ENCODE measurements around the gene DENND1B. TPM values are rescaled to one million over a fixed set of nuclear protein-coding genes. Genes with fewer than 3 reads are reported as not detected.

The DENND1B gene
- total RNA-seq, 4 donors from 2014 or later: 3.3 to 21.7 (median 8.9) TPM

GRCh38 chr1:197750366-197750765 lies 24.9 kb downstream of the DENND1B start:
- Histone ChIP-seq H3K9me3 (no peaks in the 10 kb centered on the region), H3K4me1 (no peaks in the 10 kb centered on the region), H3K4me3 (no peak overlapping the region), H3K27me3 (no peaks in the 10 kb centered on the region), H3K36me3 (no peaks in the 10 kb centered on the region), H3K27ac (no peak overlapping the region)
- ATAC-seq (no peak), DNase-seq (no peak)
- intact Hi-C loops (cut with DNase I; ENCODE audit: low total_unique reads): no loop called here
- TF ChIP-seq POLR2A (IDR thresholded peaks at IDR 0.05): no peak
- TF ChIP-seq, protein P1, sequence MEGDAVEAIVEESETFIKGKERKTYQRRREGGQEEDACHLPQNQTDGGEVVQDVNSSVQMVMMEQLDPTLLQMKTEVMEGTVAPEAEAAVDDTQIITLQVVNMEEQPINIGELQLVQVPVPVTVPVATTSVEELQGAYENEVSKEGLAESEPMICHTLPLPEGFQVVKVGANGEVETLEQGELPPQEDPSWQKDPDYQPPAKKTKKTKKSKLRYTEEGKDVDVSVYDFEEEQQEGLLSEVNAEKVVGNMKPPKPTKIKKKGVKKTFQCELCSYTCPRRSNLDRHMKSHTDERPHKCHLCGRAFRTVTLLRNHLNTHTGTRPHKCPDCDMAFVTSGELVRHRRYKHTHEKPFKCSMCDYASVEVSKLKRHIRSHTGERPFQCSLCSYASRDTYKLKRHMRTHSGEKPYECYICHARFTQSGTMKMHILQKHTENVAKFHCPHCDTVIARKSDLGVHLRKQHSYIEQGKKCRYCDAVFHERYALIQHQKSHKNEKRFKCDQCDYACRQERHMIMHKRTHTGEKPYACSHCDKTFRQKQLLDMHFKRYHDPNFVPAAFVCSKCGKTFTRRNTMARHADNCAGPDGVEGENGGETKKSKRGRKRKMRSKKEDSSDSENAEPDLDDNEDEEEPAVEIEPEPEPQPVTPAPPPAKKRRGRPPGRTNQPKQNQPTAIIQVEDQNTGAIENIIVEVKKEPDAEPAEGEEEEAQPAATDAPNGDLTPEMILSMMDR (IDR thresholded peaks at IDR 0.05 in 4 of 5, conservative IDR thresholded peaks at IDR 0.05 in 1 of 5): no peak
- in situ Hi-C loops (cut with MboI; ENCODE audit: low sequenced_read_pairs in 4 of 4): no loop called here

- Histone ChIP-seq H3K4me1 (no peaks in the 10 kb centered on the region), H3K27me3 (no peaks in the 10 kb centered on the region), H3K4me3 (no peak overlapping the region), H3K9me3 (no peaks in the 10 kb centered on the region), H3K36me3 (no peaks in the 10 kb centered on the region), H3K27ac (no peak overlapping the region)
- ATAC-seq (no peak), DNase-seq (no peak)
- in situ Hi-C loops (cut with MboI; ENCODE audit: low sequenced_read_pairs in 4 of 4): no loop called here
- intact Hi-C loops (cut with DNase I; ENCODE audit: low total_unique reads): no loop called here
- no peak for TF ChIP-seq POLR2A (IDR thresholded peaks at IDR 0.05)
- TF ChIP-seq, protein P1 (IDR thresholded peaks at IDR 0.05 in 4 of 5, conservative IDR thresholded peaks at IDR 0.05 in 1 of 5): no peak
Observed at GRCh38 chr1:197745911-197746310, 29.4 kb downstream of the DENND1B start.

DNA sequence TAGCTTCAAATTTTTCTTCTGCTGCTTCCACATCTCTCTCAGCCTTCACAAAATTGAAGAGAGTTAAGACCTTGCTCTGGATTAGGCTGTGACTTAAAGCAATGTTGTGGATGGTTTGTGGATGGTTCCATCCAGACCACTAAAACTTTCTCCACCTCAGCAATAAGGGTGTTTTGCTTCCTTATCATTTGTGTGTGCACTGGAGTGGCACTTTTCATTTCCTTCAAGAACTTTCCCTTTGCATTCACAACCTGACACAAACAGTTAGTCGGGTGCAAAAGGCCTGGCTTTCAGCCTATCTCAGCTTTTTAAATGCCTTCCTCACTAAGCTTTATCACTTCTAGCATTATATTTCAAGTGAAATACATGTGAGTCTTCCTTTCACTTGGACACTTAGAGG lies 30.3 kb downstream of the DENND1B start:
- TF ChIP-seq, protein P1 (IDR thresholded peaks at IDR 0.05 in 4 of 5, conservative IDR thresholded peaks at IDR 0.05 in 1 of 5): no peak
- no peak for TF ChIP-seq POLR2A (IDR thresholded peaks at IDR 0.05)
- intact Hi-C loops (cut with DNase I; ENCODE audit: low total_unique reads) (no loop called here), in situ Hi-C loops (cut with MboI; ENCODE audit: low sequenced_read_pairs in 4 of 4) (no loop called here)
- Histone ChIP-seq H3K4me3 (no peak overlapping the region), H3K27ac (no peak overlapping the region), H3K36me3 (no peaks in the 10 kb centered on the region), H3K9me3 (no peaks in the 10 kb centered on the region), H3K27me3 (no peaks in the 10 kb centered on the region), H3K4me1 (peaks cover 0 to 3% of the 10 kb centered on the region in 2 donors)
- DNase-seq (no peak), ATAC-seq (no peak)

DNA sequence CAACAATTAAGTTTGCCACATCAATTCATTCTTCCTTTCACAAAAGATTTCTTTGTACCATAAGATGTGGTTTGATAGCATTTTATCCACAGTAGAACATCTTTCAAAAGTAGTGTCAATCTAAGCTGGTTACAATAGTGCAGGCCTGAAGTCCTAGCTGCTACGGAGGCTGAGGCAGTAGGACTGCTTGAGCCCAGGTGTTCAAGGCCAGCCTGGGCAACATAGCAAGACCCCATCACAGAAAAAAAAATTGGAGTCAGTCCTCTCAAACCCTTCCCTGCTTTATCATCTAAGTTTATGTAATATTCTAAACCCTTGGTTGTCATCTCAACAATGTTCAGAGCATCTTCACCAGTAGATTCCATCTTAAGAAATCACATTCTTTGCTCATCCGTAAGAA lies 31.7 kb downstream of the DENND1B start:
- Histone ChIP-seq H3K36me3 (no peaks in the 10 kb centered on the region), H3K27me3 (no peaks in the 10 kb centered on the region), H3K4me3 (no peak overlapping the region), H3K4me1 (peaks cover 5 to 10% of the 10 kb centered on the region in 2 donors), H3K9me3 (no peaks in the 10 kb centered on the region), H3K27ac (no peak overlapping the region)
- intact Hi-C loops (cut with DNase I; ENCODE audit: low total_unique reads): no loop called here
- TF ChIP-seq, protein P1 (IDR thresholded peaks at IDR 0.05 in 4 of 5, conservative IDR thresholded peaks at IDR 0.05 in 1 of 5): no peak
- no peak for TF ChIP-seq POLR2A (IDR thresholded peaks at IDR 0.05)
- ATAC-seq (no peak), DNase-seq (no peak)
- in situ Hi-C loops (cut with MboI; ENCODE audit: low sequenced_read_pairs in 4 of 4): no loop called here

GRCh38 chr1:197740992-197741391 lies 34.3 kb downstream of the DENND1B start:
- Histone ChIP-seq H3K27me3 (no peaks in the 10 kb centered on the region), H3K4me1 (peaks cover 5 to 15% of the 10 kb centered on the region in 2 donors), H3K4me3 (no peak overlapping the region), H3K9me3 (no peaks in the 10 kb centered on the region), H3K27ac (no peak overlapping the region), H3K36me3 (no peaks in the 10 kb centered on the region)
- no peak for TF ChIP-seq POLR2A (IDR thresholded peaks at IDR 0.05)
- TF ChIP-seq, protein P1 (IDR thresholded peaks at IDR 0.05 in 4 of 5, conservative IDR thresholded peaks at IDR 0.05 in 1 of 5): no peak
- DNase-seq: no peak
- ATAC-seq: no peak
- in situ Hi-C loops (cut with MboI; ENCODE audit: low sequenced_read_pairs in 4 of 4): no loop called here
- intact Hi-C loops (cut with DNase I; ENCODE audit: low total_unique reads): no loop called here
